HepG2 (cell line): ENCODE data around the gene KIF26B. TPM values are rescaled to one million over a fixed set of nuclear protein-coding genes. Genes with fewer than 3 reads are reported as not detected.

ENCODE experiments used
- ATAC-seq: fragments of 200-7000 bp; cut with Tn5 transposase; 3 replicates; pipeline ENCODE4 v1.9.1; 2020; ENCODE audit warnings: mild to moderate bottlenecking, moderate library complexity
- BruUV-seq: library from RNA; stranded (reverse); fragments of 400-500 nt; replicated peaks from 2 replicates; lab custom pipeline; 2021; lab: Mats Ljungman, UMichigan
- CTCF ChIA-PET: fragments of 300-600 bp; formaldehyde crosslinking; extraction: SDS; loops from one replicate; lab custom pipeline; 2021; ENCODE audit warnings: low total read pairs, inconsistent platforms, low intra/inter-chr PET ratio; lab: Yijun Ruan, JAX
- POLR2A ChIA-PET: fragments of 350-600 bp; sonication (Branson Sonifier 250); formaldehyde crosslinking; loops from one replicate; lab custom pipeline; 2020; ENCODE audit warnings: antibody characterized with exemption, inconsistent platforms; lab: Yijun Ruan, JAX
- DNase-seq: peaks from one replicate; pipeline ENCODE4 v3.0.0-alpha.2; 2015; ENCODE audit warnings: low spot score
- FAIRE-seq: peaks from 3 replicates; lab custom pipeline; 2011; peaks lifted over from hg19 to GRCh38; lab: Jason Lieb, UNC
- H2AFZ ChIP-seq: one replicate; pipeline ENCODE4 v1.6.1; 2011; ENCODE audit warnings: low read length, inconsistent platforms
- H3K27ac ChIP-seq: fragments of 300-600 bp; 3 replicates; pipeline ENCODE4 v1.8.0; 2011; ENCODE audit warnings: mixed run types, mild to moderate bottlenecking, mixed read lengths, low read length, inconsistent platforms; ENCODE audit not compliant: insufficient read depth; ENCODE audit errors: extremely low read length
- H3K27me3 ChIP-seq, 2 experiments: fragments of 200-600 bp in 1 of 2; 2 replicates in 1 of 2; 3 replicates in 1 of 2; pipeline versions ENCODE4 v1.6.0 to v1.8.0; 2011; ENCODE audit warnings: low read length in 2 of 2, mild to moderate bottlenecking in 2 of 2, moderate library complexity in 2 of 2, inconsistent platforms in 1 of 2; ENCODE audit not compliant: insufficient read depth in 2 of 2, control insufficient read depth in 1 of 2
- H3K36me3 ChIP-seq, 2 experiments: fragments of 200-600 bp in 1 of 2; replicated peaks in 1 of 2; 2 replicates in 1 of 2; 3 replicates in 1 of 2; pipeline versions ENCODE4 v1.5.1 to v1.8.0; 2011; ENCODE audit warnings: low read length in 2 of 2, inconsistent platforms in 1 of 2; ENCODE audit not compliant: insufficient read depth in 2 of 2, control insufficient read depth in 1 of 2
- H3K4me1 ChIP-seq: 2 replicates; pipeline ENCODE4 v1.5.1; 2012; ENCODE audit warnings: low read length, inconsistent platforms; ENCODE audit not compliant: insufficient read depth
- H3K4me2 ChIP-seq: 2 replicates; pipeline ENCODE4 v1.6.0; 2011; ENCODE audit warnings: low read depth, low read length, inconsistent platforms
- H3K4me3 ChIP-seq, 3 experiments: fragments of 200-600 bp in 1 of 3; sonication (generic), shearing (Covaris generic) in 1 of 3; replicated peaks in 1 of 3; 2 replicates each; pipeline ENCODE4 v1.5.1; 2011 to 2016; ENCODE audit warnings: low read length in 3 of 3, inconsistent platforms in 2 of 3, low read depth in 2 of 3, mild to moderate bottlenecking in 2 of 3, control low read depth in 1 of 3, mixed read lengths in 1 of 3; ENCODE audit not compliant: insufficient read depth in 1 of 3
- H3K79me2 ChIP-seq: one replicate; pipeline ENCODE4 v1.6.1; 2011; ENCODE audit warnings: low read length, inconsistent platforms; ENCODE audit not compliant: insufficient read depth
- H3K9ac ChIP-seq: 2 replicates; pipeline ENCODE4 v1.6.0; 2011; ENCODE audit warnings: mild to moderate bottlenecking, low read depth, low read length, inconsistent platforms; ENCODE audit not compliant: insufficient read depth
- H3K9me3 ChIP-seq: 2 replicates; pipeline ENCODE4 v1.5.1; 2012; ENCODE audit warnings: mild to moderate bottlenecking, low read length
- H4K20me1 ChIP-seq: 2 replicates; pipeline ENCODE4 v1.6.0; 2011; ENCODE audit warnings: inconsistent platforms, mild to moderate bottlenecking, low read length, moderate library complexity; ENCODE audit not compliant: insufficient read depth
- ERF ChIP-seq: IDR thresholded peaks from 2 replicates; pipeline ENCODE4 v1.6.1; 2018; ENCODE audit warnings: missing biosample characterization, missing genetic modification reagents
- HES4 ChIP-seq: sonication (generic); formaldehyde crosslinking; IDR thresholded peaks from 2 replicates; pipeline ENCODE4 v1.9.0; 2021; ENCODE audit warnings: mild to moderate bottlenecking, missing genetic modification reagents, borderline replicate concordance
- HNRNPUL1 ChIP-seq: fragments of 200-400 bp; formaldehyde crosslinking; IDR thresholded peaks from 2 replicates; pipeline ENCODE4 v1.6.1; 2017; ENCODE audit warnings: low read depth, mild to moderate bottlenecking, low read length, moderate library complexity
- KMT2A ChIP-seq: sonication (generic); formaldehyde crosslinking; IDR thresholded peaks from 2 replicates; pipeline ENCODE4 v1.4.0; 2020; ENCODE audit warnings: missing genetic modification reagents
- MAZ ChIP-seq, 2 experiments: sonication (generic) in 1 of 2; formaldehyde crosslinking in 1 of 2; IDR thresholded peaks; 2 replicates each; pipeline versions ENCODE4 v1.5.0 to v1.6.1; 2012 to 2020; ENCODE audit warnings: low read depth in 2 of 2, mild to moderate bottlenecking in 2 of 2, borderline replicate concordance in 1 of 2, improper control_type of control experiment in 1 of 2, low read length in 1 of 2, missing genetic modification reagents in 1 of 2, moderate library complexity in 1 of 2
- NR1H2 ChIP-seq: sonication (generic); formaldehyde crosslinking; IDR thresholded peaks from 2 replicates; pipeline ENCODE4 v1.8.1; 2022; ENCODE audit warnings: low read depth, missing genetic modification reagents, borderline replicate concordance
- REPIN1 ChIP-seq: sonication (generic); formaldehyde crosslinking; IDR thresholded peaks from 2 replicates; pipeline ENCODE4 v1.8.0; 2022; ENCODE audit warnings: missing genetic modification reagents, low read depth, mild to moderate bottlenecking, borderline replicate concordance
- ZNF224 ChIP-seq: sonication (generic); formaldehyde crosslinking; IDR thresholded peaks from 2 replicates; pipeline ENCODE4 v1.5.0; 2020; ENCODE audit warnings: mild to moderate bottlenecking, missing genetic modification reagents
- ZNF292 ChIP-seq: sonication (generic); formaldehyde crosslinking; IDR thresholded peaks from 2 replicates; pipeline ENCODE4 v1.8.1; 2022; ENCODE audit warnings: mild to moderate bottlenecking, low read depth, missing genetic modification reagents, borderline replicate concordance
- ZNF562 ChIP-seq: sonication (generic); formaldehyde crosslinking; IDR thresholded peaks from 2 replicates; pipeline ENCODE4 v1.8.0; 2022; ENCODE audit warnings: missing genetic modification reagents, borderline replicate concordance
- ZNF605 ChIP-seq: sonication (generic); formaldehyde crosslinking; IDR thresholded peaks from 2 replicates; pipeline ENCODE4 v1.8.0; 2022; ENCODE audit warnings: mild to moderate bottlenecking, missing genetic modification reagents
- ZNF761 ChIP-seq: sonication (generic); formaldehyde crosslinking; conservative IDR thresholded peaks from 2 replicates; pipeline ENCODE4 v1.4.0; 2020; ENCODE audit warnings: mild to moderate bottlenecking, missing genetic modification reagents
- WGBS: methylation state at CpG from one replicate; pipeline ENCODE4 v1.1.6; 2017; ENCODE audit warnings: low lambda C conversion rate; 5-methylcytosine and 5-hydroxymethylcytosine counted together
- in situ Hi-C: cut with HindIII; loops from 2 replicates; pipeline ENCODE4 v1.10.0; 2017; ENCODE audit warnings: low pct_unique_long_range_greater_than_20kb; ENCODE audit not compliant: extremely low pct_ligation_motif_present
- intact Hi-C: fragments of 100-400 bp; cut with micrococcal nuclease; formaldehyde crosslinking; loops from one replicate; pipeline ENCODE4 v1.10.0; 2022; ENCODE audit not compliant: unreplicated experiment
- polyA plus RNA-seq, 8 experiments: library from polyadenylated mRNA; depleted of rRNA in 3 of 8; stranded (reverse) in 7 of 8; unstranded in 1 of 8; fragments of >200 nt; fragmentation: Illumina TruSeq in 4 of 8; extraction: Trizol in 4 of 8; gene quantifications; 2 replicates each; pipeline versions ENCODE4 v1.2.1 to v1.2.3, GENCODE V29; 2011 to 2016; ENCODE audit warnings: low read depth in 4 of 8, missing spikeins in 1 of 8, mixed read lengths in 1 of 8; ENCODE audit not compliant: insufficient read depth in 1 of 8
- total RNA-seq, 5 experiments: library from RNA; depleted of rRNA; stranded (reverse); fragments of >200 nt; fragmentation: Illumina TruSeq; extraction: Trizol; gene quantifications; 2 replicates each; pipeline ENCODE4 v1.2.3, GENCODE V29; 2016; ENCODE audit warnings: low read depth in 1 of 5
- TF ChIP-seq, protein P1 (sequence below): fragments of 450-650 bp; IDR thresholded peaks from 2 replicates; pipeline ENCODE4 v1.6.1; 2016

Gene KIF26B
- total and polyA plus RNA-seq, 2 of the 13 experiments (the other 11 are each of a cell fraction or from before 2014, with no cell fraction given) = 0.08 to 0.09 TPM

DNA sequence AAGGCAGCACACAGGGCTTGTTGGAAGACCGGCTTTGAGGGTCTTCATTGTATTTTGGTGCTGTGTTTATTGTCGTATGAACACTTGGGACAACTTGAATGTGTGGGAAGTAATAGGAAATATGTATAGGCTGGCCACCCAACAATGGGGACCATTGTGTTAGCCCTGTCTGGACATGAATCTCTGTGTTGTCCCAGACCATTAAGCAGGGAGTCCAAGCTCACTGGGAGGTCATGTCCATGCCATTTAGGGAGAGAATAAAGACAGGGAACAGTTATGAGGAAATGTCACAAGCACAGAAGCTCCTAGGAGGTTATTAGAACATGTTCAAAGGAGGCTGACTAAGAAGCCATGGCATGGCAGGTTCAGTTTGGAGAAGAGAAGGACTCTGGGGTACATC lies 266.1 kb downstream of the KIF26B start:
- Histone ChIP-seq H3K27ac (no peak overlapping the region), H3K4me3 (no peak overlapping the region), H3K79me2 (no peaks in the 10 kb centered on the region), H3K27me3 (peaks cover 0 to 2% of the 10 kb centered on the region in 2 experiments; a peak in 2 of 5 replicates), H3K4me1 (no peaks in the 10 kb centered on the region), H4K20me1 (no peaks in the 10 kb centered on the region), H3K9ac (no peak overlapping the region), H3K4me2 (no peak overlapping the region), H3K36me3 (no peaks in the 10 kb centered on the region), H2AFZ (no peak overlapping the region), H3K9me3 (no peaks in the 10 kb centered on the region)
- CTCF ChIA-PET = no interaction called here
- FAIRE-seq (no peak), ATAC-seq (no peak), DNase-seq (no peak)
- WGBS = 78% methylated on average over 2 of the region's 2 CpGs
- TF ChIP-seq HES4 (no peak), ZNF605 (CRISPR knock-in tag) (no peak), NR1H2 (CRISPR knock-in tag) (no peak)
- no TSS peak for BruUV-seq
- POLR2A ChIA-PET = no interaction called here
- in situ Hi-C loops = no loop called here
- intact Hi-C loops = no loop called here

DNA sequence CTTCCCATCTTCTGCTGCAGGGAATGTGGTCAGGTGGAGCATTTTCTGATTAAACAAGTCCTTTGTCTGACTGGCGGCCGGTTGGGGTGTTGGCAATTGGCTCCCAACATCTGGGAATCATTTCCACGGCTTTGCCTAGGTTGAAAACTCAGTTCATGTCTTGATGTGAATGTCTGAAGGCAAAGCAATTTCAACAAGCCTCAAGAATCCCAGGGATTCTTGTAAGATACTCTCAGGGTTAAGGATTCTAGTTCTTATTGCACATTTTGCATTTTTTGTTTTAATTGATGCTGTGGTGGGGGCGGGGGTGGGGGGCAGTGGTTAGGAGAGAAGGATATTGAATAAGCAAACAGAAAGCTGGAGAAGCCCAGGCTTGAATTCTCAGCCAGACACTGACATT lies 273.9 kb downstream of the KIF26B start:
- Histone ChIP-seq H3K79me2 (no peaks in the 10 kb centered on the region), H3K27ac (no peak overlapping the region), H2AFZ (no peak overlapping the region), H3K9ac (no peak overlapping the region)
- in situ Hi-C loops = no loop called here
- CTCF ChIA-PET = no interaction called here
- FAIRE-seq (no peak), DNase-seq (no peak)
- TF ChIP-seq MAZ (IDR thresholded peaks at IDR 0.05; ENCODE audit: borderline replicate concordance, low read depth, low read length) (no peak), MAZ (CRISPR knock-in tag; IDR thresholded peaks at IDR 0.05; ENCODE audit: low read depth) (no peak), ERF (CRISPR knock-in tag) (no peak), ZNF761 (CRISPR knock-in tag) (no peak), REPIN1 (no peak), KMT2A (CRISPR knock-in tag) (no peak), ZNF562 (CRISPR knock-in tag) (no peak), ZNF292 (CRISPR knock-in tag) (no peak), ZNF224 (CRISPR knock-in tag) (no peak), HNRNPUL1 (no peak)
- TF ChIP-seq, protein P1, sequence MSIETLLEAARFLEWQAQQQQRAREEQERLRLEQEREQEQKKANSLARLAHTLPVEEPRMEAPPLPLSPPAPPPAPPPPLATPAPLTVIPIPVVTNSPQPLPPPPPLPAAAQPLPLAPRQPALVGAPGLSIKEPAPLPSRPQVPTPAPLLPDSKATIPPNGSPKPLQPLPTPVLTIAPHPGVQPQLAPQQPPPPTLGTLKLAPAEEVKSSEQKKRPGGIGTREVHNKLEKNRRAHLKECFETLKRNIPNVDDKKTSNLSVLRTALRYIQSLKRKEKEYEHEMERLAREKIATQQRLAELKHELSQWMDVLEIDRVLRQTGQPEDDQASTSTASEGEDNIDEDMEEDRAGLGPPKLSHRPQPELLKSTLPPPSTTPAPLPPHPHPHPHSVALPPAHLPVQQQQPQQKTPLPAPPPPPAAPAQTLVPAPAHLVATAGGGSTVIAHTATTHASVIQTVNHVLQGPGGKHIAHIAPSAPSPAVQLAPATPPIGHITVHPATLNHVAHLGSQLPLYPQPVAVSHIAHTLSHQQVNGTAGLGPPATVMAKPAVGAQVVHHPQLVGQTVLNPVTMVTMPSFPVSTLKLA = no peak
- TF ChIP-seq, all 625 proteins: peak for 0
- Histone ChIP-seq H4K20me1 (no peaks in the 10 kb centered on the region), H3K9me3 (no peaks in the 10 kb centered on the region), H3K4me1 (peaks cover 7% of the 10 kb centered on the region; the same call in 1 of the 2 replicates), H3K4me3 (no peak overlapping the region), H3K36me3 (no peaks in the 10 kb centered on the region), H3K4me2 (no peak overlapping the region), H3K27me3 (no peaks in the 10 kb centered on the region)
- intact Hi-C loops = no loop called here
- POLR2A ChIA-PET = no interaction called here
- no TSS peak for BruUV-seq
- no peak for ATAC-seq
- WGBS = 19% methylated on average over 4 of the region's 4 CpGs
